Memory B cell (primary cell): ENCODE measurements around the gene ONECUT3.

Experiments
- ATAC-seq: fragments of 150-1000 bp; cut with Tn5 transposase; 2 replicates; pipeline ENCODE4 v1.10.0; 2021; ENCODE audit warnings: low read depth, mild to moderate bottlenecking, moderate library complexity
- DNase-seq, 2 donors: peaks; one replicate each; pipeline ENCODE4 v3.0.0; 2022; ENCODE audit warnings: low spot score in 2 of 2
- H3K27ac Mint-ChIP-seq: one replicate; pipeline ENCODE4 v1.8.0; 2022; ENCODE audit warnings: mild to moderate bottlenecking, moderate library complexity, mixed read lengths
- H3K27me3 Mint-ChIP-seq: one replicate; pipeline ENCODE4 v1.8.0; 2022; ENCODE audit warnings: mixed read lengths
- H3K36me3 Mint-ChIP-seq: one replicate; pipeline ENCODE4 v1.8.0; 2022; ENCODE audit warnings: mild to moderate bottlenecking, mixed read lengths
- H3K4me1 Mint-ChIP-seq: one replicate; pipeline ENCODE4 v1.8.0; 2022; ENCODE audit warnings: mixed read lengths
- H3K4me3 Mint-ChIP-seq: one replicate; pipeline ENCODE4 v1.8.0; 2022; ENCODE audit warnings: mild to moderate bottlenecking, moderate library complexity, mixed read lengths
- H3K9me3 Mint-ChIP-seq: one replicate; pipeline ENCODE4 v1.8.0; 2022; ENCODE audit warnings: mixed read lengths

Gene ONECUT3

DNA sequence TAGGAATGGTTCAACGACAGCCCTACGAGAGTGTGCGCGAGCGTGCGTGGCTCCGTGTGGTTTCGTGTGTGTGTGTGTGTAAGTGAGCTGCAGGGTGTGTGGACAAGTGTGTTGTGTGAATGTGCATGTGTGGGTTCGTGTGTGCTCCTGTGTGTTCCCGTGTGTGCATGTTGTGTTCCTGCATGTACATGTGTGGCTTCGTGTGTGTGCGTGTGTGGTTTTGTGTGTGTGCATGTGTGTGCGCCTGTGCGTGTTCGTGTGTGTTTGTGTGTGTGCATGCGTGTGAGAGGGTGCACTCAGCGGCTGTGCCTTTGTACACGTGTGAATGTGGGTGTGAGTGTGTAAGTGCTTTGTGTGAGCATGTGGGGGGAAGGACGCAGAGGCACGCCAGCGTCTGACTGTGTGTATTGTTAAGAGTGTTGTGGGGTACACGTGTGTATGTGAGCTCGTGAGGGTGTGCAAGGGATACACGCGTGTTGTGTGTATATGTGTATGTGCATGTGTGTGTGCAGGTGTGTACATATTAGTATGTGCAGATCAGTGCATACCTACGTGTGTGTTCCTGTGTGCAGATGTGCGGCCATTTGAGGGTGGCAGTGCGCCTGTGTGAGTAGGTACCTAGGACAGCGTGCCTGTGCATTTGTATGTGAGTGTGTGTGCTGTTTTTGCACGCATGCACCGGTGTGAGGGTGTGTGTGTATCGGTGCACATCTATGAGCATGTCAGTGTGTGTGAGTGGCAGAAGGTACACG, 24.3 kb upstream of the ONECUT3 start:
- Mint-ChIP-seq H3K4me1 (no peaks in the 10 kb centered on the region), H3K36me3 (peaks cover 2% of the 10 kb centered on the region), H3K4me3 (no peak overlapping the region), H3K9me3 (peaks cover 4% of the 10 kb centered on the region), H3K27ac (no peak overlapping the region), H3K27me3 (peaks cover 19% of the 10 kb centered on the region)
- ATAC-seq (no peak), DNase-seq (no peak)

GRCh38 chr19:1729568-1729925, 23.8 kb upstream of the ONECUT3 start:
- Mint-ChIP-seq H3K36me3 (peaks cover 2% of the 10 kb centered on the region), H3K4me3 (no peak overlapping the region), H3K27ac (no peak overlapping the region), H3K9me3 (peaks cover 4% of the 10 kb centered on the region), H3K4me1 (no peaks in the 10 kb centered on the region), H3K27me3 (peaks cover 21% of the 10 kb centered on the region)
- ATAC-seq (no peak), DNase-seq (no peak)

DNA sequence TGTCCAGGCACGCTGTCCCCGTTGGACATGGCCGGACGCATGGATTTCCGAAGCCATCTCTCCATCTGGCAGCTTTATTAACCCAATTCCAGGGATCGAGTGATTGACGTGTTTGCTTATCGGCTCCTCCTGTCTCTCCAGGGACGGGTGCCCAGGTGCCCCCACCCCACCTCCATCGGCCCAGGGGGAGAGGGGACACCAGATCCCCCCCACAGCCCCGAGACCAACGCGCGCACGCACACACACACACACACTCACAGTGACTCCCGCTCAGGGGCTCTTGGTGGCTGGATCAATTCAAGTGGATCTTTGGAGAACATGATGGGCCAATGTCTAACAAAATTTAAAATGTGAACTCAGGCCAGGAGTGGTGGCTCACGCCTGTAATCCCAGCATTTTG, 23.1 kb upstream of the ONECUT3 start:
- Mint-ChIP-seq H3K27ac (no peak overlapping the region), H3K4me1 (no peaks in the 10 kb centered on the region), H3K27me3 (peaks cover 23% of the 10 kb centered on the region), H3K4me3 (no peak overlapping the region), H3K36me3 (peaks cover 2% of the 10 kb centered on the region), H3K9me3 (peaks cover 4% of the 10 kb centered on the region)
- ATAC-seq = no peak
- no peak for DNase-seq

DNA sequence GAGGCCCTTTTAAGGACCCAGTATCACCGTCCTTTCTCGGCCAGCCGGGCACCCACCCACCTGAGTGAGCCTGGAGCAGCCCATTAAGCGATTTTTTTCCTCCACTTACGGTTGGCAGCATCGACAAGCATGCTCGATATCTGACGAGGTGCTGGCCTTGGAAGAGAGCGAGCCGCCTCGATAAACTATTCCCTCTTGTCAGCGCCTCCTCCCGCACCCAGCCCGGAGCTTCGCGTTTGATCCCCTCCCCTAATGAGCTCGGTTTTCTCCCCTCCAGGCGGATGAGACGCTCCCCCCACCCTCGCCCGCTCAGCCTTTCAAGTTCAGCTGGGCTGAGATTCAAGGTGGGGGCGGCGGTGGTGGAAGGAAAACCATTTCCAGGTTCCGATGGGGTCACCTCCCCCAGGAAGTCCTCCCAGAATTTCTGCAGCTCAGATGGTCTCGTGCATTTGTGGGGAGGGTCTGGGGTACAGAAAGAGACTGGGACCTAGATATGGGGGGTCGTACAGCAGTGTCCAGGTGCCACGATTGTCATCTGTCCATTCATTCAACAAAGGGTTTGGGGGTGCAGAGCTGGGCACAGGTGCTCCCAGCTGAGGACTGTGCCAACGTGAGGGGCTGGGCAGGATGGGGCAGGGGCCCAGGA, 18.9 kb upstream of the ONECUT3 start:
- no peak for DNase-seq
- no peaks in the 10 kb centered on the region for H3K9me3 Mint-ChIP-seq
- H3K27ac Mint-ChIP-seq = no peak overlapping the region
- H3K27me3 Mint-ChIP-seq = peaks cover 20% of the 10 kb centered on the region
- H3K4me1 Mint-ChIP-seq = no peaks in the 10 kb centered on the region
- no peaks in the 10 kb centered on the region for H3K36me3 Mint-ChIP-seq
- no peak overlapping the region for H3K4me3 Mint-ChIP-seq
- ATAC-seq = no peak

GRCh38 chr19:1736280-1736679, 17.0 kb upstream of the ONECUT3 start:
- H3K4me3 Mint-ChIP-seq = no peak overlapping the region
- no peaks in the 10 kb centered on the region for H3K36me3 Mint-ChIP-seq
- DNase-seq = no peak
- peaks cover 3% of the 10 kb centered on the region for H3K9me3 Mint-ChIP-seq
- H3K27ac Mint-ChIP-seq = no peak overlapping the region
- H3K4me1 Mint-ChIP-seq = no peaks in the 10 kb centered on the region
- ATAC-seq = no peak
- H3K27me3 Mint-ChIP-seq = peaks cover 20% of the 10 kb centered on the region

GRCh38 chr19:1736927-1737326, 16.4 kb upstream of the ONECUT3 start:
- DNase-seq (no peak), ATAC-seq (no peak)
- H3K4me1 Mint-ChIP-seq = no peaks in the 10 kb centered on the region
- no peak overlapping the region for H3K27ac Mint-ChIP-seq
- H3K9me3 Mint-ChIP-seq = peaks cover 6% of the 10 kb centered on the region
- H3K27me3 Mint-ChIP-seq = peaks cover 18% of the 10 kb centered on the region
- H3K36me3 Mint-ChIP-seq = no peaks in the 10 kb centered on the region
- H3K4me3 Mint-ChIP-seq = no peak overlapping the region

DNA sequence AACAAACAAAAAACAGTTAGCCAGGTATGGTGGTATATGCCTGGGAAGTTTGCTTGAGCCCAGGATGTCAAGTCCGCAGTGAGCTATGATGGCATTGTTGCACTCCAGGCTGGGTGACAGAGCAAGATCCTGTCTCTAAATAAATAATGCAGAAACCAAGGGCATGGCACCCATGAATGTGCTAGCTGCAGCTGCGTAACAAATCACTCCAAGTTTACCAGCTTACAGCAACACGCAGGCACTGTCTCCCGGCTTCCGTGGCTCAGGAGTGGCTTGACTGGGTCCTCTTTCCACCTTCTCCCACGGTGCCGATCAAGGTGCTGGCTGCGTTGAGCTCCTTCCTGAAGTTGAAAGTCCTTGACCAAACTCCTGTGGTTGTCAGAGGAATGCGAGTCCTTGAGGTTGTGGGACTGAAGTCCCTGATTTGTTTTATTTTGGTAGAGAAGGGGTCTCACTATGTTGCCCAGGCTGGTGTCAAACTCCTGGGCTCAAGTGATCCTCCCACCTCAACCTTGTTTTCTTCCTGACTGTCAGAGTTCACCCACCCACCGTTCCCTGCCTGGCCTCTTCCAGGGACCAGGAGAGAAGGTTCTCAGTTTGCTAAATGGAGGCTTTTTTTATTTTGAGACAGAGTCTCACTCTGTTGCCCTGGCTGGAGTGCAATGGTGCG, 13.2 kb upstream of the ONECUT3 start:
- H3K27me3 Mint-ChIP-seq = peaks cover 11% of the 10 kb centered on the region
- no peak overlapping the region for H3K27ac Mint-ChIP-seq
- ATAC-seq (no peak), DNase-seq (no peak)
- H3K4me3 Mint-ChIP-seq = no peak overlapping the region
- H3K9me3 Mint-ChIP-seq = peaks cover 6% of the 10 kb centered on the region
- no peaks in the 10 kb centered on the region for H3K4me1 Mint-ChIP-seq
- no peaks in the 10 kb centered on the region for H3K36me3 Mint-ChIP-seq

GRCh38 chr19:1742989-1743696, 10.2 kb upstream of the ONECUT3 start:
- peaks cover 12% of the 10 kb centered on the region for H3K27me3 Mint-ChIP-seq
- ATAC-seq = no peak
- peaks cover 6% of the 10 kb centered on the region for H3K9me3 Mint-ChIP-seq
- H3K4me3 Mint-ChIP-seq = no peak overlapping the region
- peaks cover 12% of the 10 kb centered on the region for H3K4me1 Mint-ChIP-seq
- no peaks in the 10 kb centered on the region for H3K36me3 Mint-ChIP-seq
- no peak for DNase-seq
- H3K27ac Mint-ChIP-seq = no peak overlapping the region

DNA sequence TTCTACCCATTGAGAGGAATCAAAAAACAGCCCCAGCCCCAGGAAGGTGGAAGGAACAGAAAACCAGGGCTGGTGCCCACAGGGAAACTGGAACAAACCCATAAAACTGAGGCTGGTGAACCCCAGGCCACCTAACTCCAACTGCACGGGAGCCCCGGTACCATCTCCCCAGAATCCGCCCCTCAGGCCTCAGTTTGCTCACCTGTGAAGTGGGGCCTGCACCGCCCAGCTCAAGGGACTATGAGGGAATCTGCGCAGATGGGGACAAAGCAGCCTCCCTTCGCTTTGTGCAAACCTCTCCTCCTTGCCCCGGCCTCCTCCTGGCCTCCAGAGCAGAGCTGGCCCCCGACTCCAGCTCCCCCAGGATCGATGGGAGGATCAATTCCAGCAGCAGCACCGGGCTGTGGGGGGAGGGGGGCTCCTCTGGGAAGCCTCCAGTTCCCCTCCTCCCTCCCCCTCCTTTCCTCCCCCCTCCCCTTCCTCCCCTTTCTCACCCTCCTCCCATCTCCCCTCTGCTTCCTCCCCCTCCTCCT, 9.1 kb upstream of the ONECUT3 start:
- no peak overlapping the region for H3K4me3 Mint-ChIP-seq
- peaks cover 11% of the 10 kb centered on the region for H3K27me3 Mint-ChIP-seq
- peaks cover 6% of the 10 kb centered on the region for H3K9me3 Mint-ChIP-seq
- H3K27ac Mint-ChIP-seq = no peak overlapping the region
- peaks cover 12% of the 10 kb centered on the region for H3K4me1 Mint-ChIP-seq
- ATAC-seq (no peak), DNase-seq (no peak)
- H3K36me3 Mint-ChIP-seq = no peaks in the 10 kb centered on the region

- peaks cover 13% of the 10 kb centered on the region for H3K4me1 Mint-ChIP-seq
- no peak for ATAC-seq
- H3K9me3 Mint-ChIP-seq = peaks cover 6% of the 10 kb centered on the region
- H3K27ac Mint-ChIP-seq = no peak overlapping the region
- H3K36me3 Mint-ChIP-seq = no peaks in the 10 kb centered on the region
- peaks cover 11% of the 10 kb centered on the region for H3K27me3 Mint-ChIP-seq
- DNase-seq = no peak
- H3K4me3 Mint-ChIP-seq = no peak overlapping the region
Measured at GRCh38 chr19:1744822-1745563, 8.3 kb upstream of the ONECUT3 start.

DNA sequence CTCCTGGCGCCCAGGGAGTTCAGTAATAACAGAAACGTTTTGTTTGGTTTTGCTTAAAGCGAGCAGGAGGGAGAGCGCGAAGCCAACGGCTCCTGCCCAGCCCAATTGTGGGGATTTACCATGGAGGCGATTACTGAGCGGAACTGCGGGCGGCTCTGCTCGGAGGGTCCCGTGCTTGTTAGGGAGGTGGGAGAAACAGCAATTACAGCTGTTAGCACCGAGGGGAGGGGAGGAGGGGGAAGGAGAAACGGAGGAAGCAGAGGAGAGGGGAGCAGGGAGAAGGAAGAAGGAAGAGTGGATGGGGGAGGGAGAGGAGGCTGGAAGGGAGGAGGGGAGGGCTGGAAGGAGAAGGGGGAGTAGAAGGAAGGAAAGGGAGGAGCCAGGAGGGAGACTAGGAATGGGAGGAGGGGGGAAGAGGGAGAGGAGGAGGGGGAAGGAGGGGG, 7.7 kb upstream of the ONECUT3 start:
- Mint-ChIP-seq H3K4me3 (no peak overlapping the region), H3K9me3 (peaks cover 3% of the 10 kb centered on the region), H3K27me3 (peaks cover 13% of the 10 kb centered on the region), H3K27ac (no peak overlapping the region), H3K4me1 (peaks cover 15% of the 10 kb centered on the region), H3K36me3 (no peaks in the 10 kb centered on the region)
- ATAC-seq (no peak), DNase-seq (no peak)

- ATAC-seq = no peak
- Mint-ChIP-seq H3K4me3 (no peak overlapping the region), H3K36me3 (no peaks in the 10 kb centered on the region), H3K4me1 (peaks cover 15% of the 10 kb centered on the region), H3K27me3 (peaks cover 13% of the 10 kb centered on the region), H3K9me3 (peaks cover 1% of the 10 kb centered on the region), H3K27ac (no peak overlapping the region)
- no peak for DNase-seq
Measured at GRCh38 chr19:1746401-1747284, 6.7 kb upstream of the ONECUT3 start.
